ENCODE measurements around the gene GUK1. TPM values are rescaled to one million over a fixed set of nuclear protein-coding genes. Genes with fewer than 3 reads are reported as not detected.

Gene GUK1
- total and polyA plus RNA-seq, 7 donors = 90.2 to 271 (median 122) TPM

DNA sequence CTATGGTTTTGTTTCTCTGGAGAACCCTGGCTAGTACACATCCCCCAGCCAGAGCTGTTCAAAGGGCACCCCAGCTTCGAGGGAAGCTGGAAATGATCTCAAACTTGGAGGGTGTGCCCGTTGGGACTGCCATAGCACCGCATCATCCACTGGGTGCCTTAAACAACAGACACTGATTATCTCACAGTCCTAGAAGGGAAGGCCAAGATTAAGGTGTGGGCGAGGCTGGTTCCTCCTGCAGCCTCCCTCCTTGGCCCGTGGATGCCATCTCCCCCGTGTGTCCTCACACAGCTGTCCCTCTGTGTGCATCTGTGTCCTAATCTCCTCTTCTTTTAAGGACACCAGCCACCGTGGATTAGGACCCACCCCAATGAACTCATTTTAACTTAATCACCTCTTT is 21.3 kb downstream of the GUK1 start:
- peaks cover 26% of the 10 kb centered on the region for H3K4me1 ChIP-seq
- DNase-seq (no peak), ATAC-seq (no peak)
- H3K27ac ChIP-seq = peak overlapping the region; percentile 9
- H3K4me3 ChIP-seq = no peak overlapping the region
- H3K27me3 ChIP-seq (ENCODE audit: insufficient read depth in 3 of 3, low read length in 2 of 3) = peaks cover 0 to 21% (median 0%) of the 10 kb centered on the region in 3 donors
- H3K9me3 ChIP-seq = no peaks in the 10 kb centered on the region
- TF ChIP-seq, protein P1, sequence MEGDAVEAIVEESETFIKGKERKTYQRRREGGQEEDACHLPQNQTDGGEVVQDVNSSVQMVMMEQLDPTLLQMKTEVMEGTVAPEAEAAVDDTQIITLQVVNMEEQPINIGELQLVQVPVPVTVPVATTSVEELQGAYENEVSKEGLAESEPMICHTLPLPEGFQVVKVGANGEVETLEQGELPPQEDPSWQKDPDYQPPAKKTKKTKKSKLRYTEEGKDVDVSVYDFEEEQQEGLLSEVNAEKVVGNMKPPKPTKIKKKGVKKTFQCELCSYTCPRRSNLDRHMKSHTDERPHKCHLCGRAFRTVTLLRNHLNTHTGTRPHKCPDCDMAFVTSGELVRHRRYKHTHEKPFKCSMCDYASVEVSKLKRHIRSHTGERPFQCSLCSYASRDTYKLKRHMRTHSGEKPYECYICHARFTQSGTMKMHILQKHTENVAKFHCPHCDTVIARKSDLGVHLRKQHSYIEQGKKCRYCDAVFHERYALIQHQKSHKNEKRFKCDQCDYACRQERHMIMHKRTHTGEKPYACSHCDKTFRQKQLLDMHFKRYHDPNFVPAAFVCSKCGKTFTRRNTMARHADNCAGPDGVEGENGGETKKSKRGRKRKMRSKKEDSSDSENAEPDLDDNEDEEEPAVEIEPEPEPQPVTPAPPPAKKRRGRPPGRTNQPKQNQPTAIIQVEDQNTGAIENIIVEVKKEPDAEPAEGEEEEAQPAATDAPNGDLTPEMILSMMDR (IDR thresholded peaks at IDR 0.05) = no peak
- no peaks in the 10 kb centered on the region for H3K36me3 ChIP-seq (ENCODE audit: insufficient read depth in 1 of 2, low read depth in 1 of 2)
- 26 to 40% (median 30%) methylated on average over 7 of the region's 7 CpGs for WGBS, 3 donors
- intact Hi-C loops (cut with DNase I) = no loop called here

DNA sequence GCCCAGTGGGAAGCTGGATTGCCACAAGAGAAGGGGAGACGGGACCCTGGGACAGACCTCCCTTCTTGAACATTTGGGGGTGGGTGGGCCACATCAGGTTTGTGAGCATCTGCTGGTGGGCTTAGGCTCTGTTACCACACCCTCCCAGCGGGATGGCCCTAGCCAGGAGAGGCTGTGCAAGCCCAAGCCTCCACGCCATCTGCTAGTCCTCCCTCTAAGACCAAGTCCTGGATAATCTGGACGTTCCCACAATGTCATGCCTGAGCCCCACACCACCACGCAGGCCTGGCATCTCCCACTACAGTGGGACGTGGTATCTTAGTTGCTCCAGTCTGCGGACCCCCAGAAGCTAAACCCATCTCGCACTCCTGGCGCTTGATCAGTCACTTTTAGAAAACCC is 21.8 kb downstream of the GUK1 start:
- Histone ChIP-seq H3K36me3 (ENCODE audit: insufficient read depth in 1 of 2, low read depth in 1 of 2) (no peaks in the 10 kb centered on the region), H3K4me1 (peaks cover 30% of the 10 kb centered on the region), H3K27ac (peak overlapping the region; percentile 9), H3K27me3 (ENCODE audit: insufficient read depth in 3 of 3, low read length in 2 of 3) (peaks cover 0 to 16% (median 0%) of the 10 kb centered on the region in 3 donors), H3K9me3 (no peaks in the 10 kb centered on the region), H3K4me3 (no peak overlapping the region)
- TF ChIP-seq, protein P1 (IDR thresholded peaks at IDR 0.05) = no peak
- 52 to 63% (median 57%) methylated on average over 9 of the region's 9 CpGs for WGBS, 3 donors
- DNase-seq = no peak
- ATAC-seq = no peak
- intact Hi-C loops (cut with DNase I) = loop anchor here in 1 of 2 donors (1.0 kb wide), 1 partner anchor 22 kb away; the partner anchor contains the start of gene GUK1

DNA sequence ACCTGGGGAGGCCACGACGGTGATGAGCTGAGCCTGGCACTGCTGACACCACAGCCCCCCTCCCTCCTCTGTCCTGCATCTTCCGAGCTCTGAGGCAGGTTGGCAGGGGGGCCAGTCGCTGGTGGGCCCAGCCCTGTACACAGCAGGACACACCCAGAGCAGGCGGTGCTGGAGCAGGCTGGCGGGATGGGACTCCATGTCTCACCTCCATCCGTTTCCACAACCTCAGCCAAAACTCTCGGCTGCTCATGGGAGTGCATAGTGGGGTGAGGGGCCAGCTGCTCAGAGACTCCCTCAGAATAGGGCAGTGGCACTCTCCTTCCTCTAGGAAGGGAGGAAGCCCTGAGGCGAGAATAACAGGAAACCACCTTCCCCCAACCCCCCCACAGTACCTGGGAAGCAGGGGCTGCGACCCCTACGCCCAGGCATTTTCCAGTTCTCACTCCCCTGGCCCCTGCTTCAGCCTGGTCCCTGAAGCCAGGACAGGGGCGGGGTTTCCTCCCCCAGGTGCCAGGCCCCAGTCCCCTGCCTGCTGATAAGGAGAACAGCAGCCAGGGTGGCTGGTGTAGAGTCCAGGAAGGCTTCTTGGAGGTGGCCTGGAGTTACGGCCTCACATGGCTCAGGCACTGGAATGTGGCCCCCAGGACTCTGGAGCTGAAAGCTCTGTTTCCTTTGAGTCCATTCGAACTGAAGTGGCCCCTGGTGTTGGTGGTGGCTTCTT is 22.4 kb downstream of the GUK1 start:
- Histone ChIP-seq H3K36me3 (ENCODE audit: insufficient read depth in 1 of 2, low read depth in 1 of 2) (no peaks in the 10 kb centered on the region), H3K4me1 (peaks cover 34% of the 10 kb centered on the region), H3K9me3 (no peaks in the 10 kb centered on the region), H3K27me3 (ENCODE audit: insufficient read depth in 3 of 3, low read length in 2 of 3) (peaks cover 0 to 11% (median 0%) of the 10 kb centered on the region in 3 donors), H3K4me3 (no peak overlapping the region), H3K27ac (peak overlapping the region; percentile 99)
- DNase-seq (peak in 1 of 2 donors; percentile 67), ATAC-seq (no peak)
- TF ChIP-seq, protein P1 (IDR thresholded peaks at IDR 0.05) = no peak
- WGBS, 3 donors = 24 to 33% (median 29%) methylated on average over 13 to 14 of the region's 14 CpGs
- intact Hi-C loops (cut with DNase I) = loop anchor here in 1 of 2 donors (1.0 kb wide), 1 partner anchor 22 kb away; the partner anchor contains the start of gene GUK1

DNA sequence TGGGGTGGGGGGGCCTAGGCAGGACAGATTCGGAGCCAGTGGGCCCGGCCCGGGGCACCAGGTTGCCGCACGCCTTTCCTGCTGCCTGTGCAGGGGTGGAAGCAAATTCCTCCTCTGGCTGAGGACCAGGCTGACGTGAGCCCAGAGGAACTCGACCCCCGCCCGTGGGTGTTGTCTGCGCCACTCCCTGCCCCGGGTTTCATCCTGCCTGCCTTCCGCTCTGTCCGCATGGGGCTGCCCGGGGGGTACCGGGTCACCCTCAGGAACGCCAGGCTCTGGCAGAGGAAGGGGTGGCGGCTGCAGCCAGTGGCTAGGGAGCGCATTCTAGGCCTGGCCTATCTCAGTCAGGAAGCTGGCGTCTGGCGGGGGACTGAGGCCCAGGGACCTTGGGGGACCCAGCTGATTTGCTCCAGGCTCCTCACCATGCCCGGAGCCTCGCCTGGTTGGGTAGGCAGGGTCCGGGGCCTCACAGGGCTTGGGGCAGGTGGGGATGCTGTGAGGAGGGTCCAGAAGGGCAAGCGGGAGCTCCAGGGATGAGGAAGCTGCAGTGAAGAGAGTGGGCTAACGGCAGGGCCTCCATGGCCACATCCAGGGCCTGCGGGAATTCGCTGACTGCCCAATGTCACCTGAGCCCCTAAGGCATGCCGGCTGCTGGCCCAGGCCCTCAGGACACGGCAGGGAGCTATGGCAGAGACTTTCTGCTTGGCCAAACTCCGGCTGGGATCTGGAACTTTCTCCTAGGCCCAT is 23.1 kb downstream of the GUK1 start:
- Histone ChIP-seq H3K9me3 (no peaks in the 10 kb centered on the region), H3K4me1 (peaks cover 35% of the 10 kb centered on the region), H3K27me3 (ENCODE audit: insufficient read depth in 3 of 3, low read length in 2 of 3) (peaks cover 0 to 5% (median 0%) of the 10 kb centered on the region in 3 donors), H3K27ac (peak overlapping the region; percentile 99), H3K4me3 (no peak overlapping the region), H3K36me3 (ENCODE audit: insufficient read depth in 1 of 2, low read depth in 1 of 2) (no peaks in the 10 kb centered on the region)
- DNase-seq (peak; percentile 65 to 74), ATAC-seq (no peak)
- 32 to 51% (median 37%) methylated on average over 21 to 30 of the region's 30 CpGs for WGBS, 3 donors
- intact Hi-C loops (cut with DNase I) = no loop called here
- TF ChIP-seq, protein P1 (IDR thresholded peaks at IDR 0.05) = no peak

Data from psoas muscle (tissue), 8 donors.